ENCODE data around the gene DELE1.

The DELE1 gene

GRCh38 chr5:141908796-141909195 is 14.9 kb upstream of the DELE1 start:
- Histone ChIP-seq H4K20me1 (no peaks in the 10 kb centered on the region), H3K4me3 (no peak overlapping the region), H3K27me3 (peaks cover 13% of the 10 kb centered on the region), H3K27ac (no peak overlapping the region), H3K4me1 (peaks cover 5% of the 10 kb centered on the region), H3K4me2 (no peak overlapping the region), H3K9me3 (peaks cover 9% of the 10 kb centered on the region; the same call in 1 of the 2 replicates), H3K9ac (no peak overlapping the region), H3K36me3 (no peaks in the 10 kb centered on the region)
- TF ChIP-seq Cebpa-rat (IDR thresholded peaks at IDR 0.05) = no peak

DNA sequence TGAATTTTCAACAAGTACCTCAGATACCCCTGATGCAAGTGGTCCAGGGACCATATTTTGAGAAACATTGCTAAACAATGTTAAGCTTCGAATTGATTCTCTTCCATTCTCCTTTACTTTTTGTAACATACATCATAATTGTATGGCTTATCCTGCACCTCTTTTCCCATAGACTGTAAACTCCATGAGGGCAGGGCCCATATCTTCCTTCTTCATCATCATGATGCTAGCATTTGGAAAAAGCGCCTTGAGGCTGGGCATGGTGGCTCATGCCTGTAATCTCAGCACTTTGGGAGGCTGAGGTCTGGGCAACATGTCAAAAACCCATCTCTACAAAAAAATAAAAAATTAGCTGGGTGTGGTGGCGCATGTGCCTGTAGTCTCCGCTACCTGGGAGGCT is 14.5 kb upstream of the DELE1 start:
- Histone ChIP-seq H3K36me3 (no peaks in the 10 kb centered on the region), H4K20me1 (no peaks in the 10 kb centered on the region), H3K9ac (no peak overlapping the region), H3K4me3 (no peak overlapping the region), H3K4me1 (peaks cover 9% of the 10 kb centered on the region), H3K27ac (no peak overlapping the region), H3K27me3 (peaks cover 17% of the 10 kb centered on the region), H3K9me3 (peaks cover 9% of the 10 kb centered on the region; the same call in 1 of the 2 replicates), H3K4me2 (no peak overlapping the region)
- no peak for TF ChIP-seq Cebpa-rat (IDR thresholded peaks at IDR 0.05)

GRCh38 chr5:141910271-141910673 is 13.4 kb upstream of the DELE1 start:
- Histone ChIP-seq H3K36me3 (no peaks in the 10 kb centered on the region), H3K9me3 (peaks cover 9% of the 10 kb centered on the region; the same call in 1 of the 2 replicates), H3K4me1 (peaks cover 12% of the 10 kb centered on the region), H3K4me3 (no peak overlapping the region), H3K4me2 (no peak overlapping the region), H3K27me3 (peaks cover 28% of the 10 kb centered on the region), H3K27ac (no peak overlapping the region), H3K9ac (no peak overlapping the region), H4K20me1 (no peaks in the 10 kb centered on the region)
- no peak for TF ChIP-seq Cebpa-rat (IDR thresholded peaks at IDR 0.05)

DNA sequence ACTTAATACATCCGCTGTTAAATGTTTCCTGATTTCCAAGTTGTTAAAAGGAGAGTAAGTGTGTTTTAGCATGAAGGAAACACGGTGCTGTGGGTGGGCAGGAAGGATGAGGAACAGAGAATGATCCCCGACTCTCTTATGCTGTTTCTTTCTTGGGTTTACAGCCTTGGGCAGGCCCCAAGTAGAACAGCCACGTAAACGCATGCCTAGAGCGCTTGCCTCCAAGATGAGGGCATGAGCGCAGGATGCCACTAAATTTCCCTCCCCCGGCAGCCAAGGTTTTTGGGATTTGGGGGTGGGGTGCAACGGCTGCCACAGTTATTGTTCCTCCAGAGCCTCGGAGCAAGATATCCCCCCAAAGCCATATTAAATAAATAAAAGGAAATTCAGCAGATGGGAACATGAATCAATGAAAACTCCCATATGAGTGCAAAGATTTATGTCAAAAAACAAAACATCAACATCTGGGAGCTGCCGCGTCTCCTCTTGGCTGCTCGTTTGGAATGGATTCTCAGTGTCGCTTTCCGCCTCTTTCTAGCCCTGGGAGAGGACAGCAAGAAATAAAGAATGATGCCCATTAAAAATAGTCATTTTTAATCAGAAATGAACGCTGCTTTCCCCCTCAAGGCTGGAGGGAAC is 10.0 kb upstream of the DELE1 start:
- no peak for TF ChIP-seq Cebpa-rat (IDR thresholded peaks at IDR 0.05)
- H3K9ac ChIP-seq = 0 out of 2 replicates have a peak overlapping the region, but pooled peaks have one; percentile 48
- no peaks in the 10 kb centered on the region for H3K36me3 ChIP-seq
- H3K4me3 ChIP-seq = peak overlapping the region; percentile 47
- peaks cover 33% of the 10 kb centered on the region for H3K27me3 ChIP-seq
- peaks cover 12% of the 10 kb centered on the region for H3K4me1 ChIP-seq
- no peak overlapping the region for H3K27ac ChIP-seq
- no peaks in the 10 kb centered on the region for H3K9me3 ChIP-seq
- peak overlapping the region; percentile 71 for H3K4me2 ChIP-seq
- H4K20me1 ChIP-seq = no peaks in the 10 kb centered on the region

GRCh38 chr5:141914199-141914743 is 9.4 kb upstream of the DELE1 start:
- H3K4me3 ChIP-seq = peak overlapping the region; percentile 47
- no peaks in the 10 kb centered on the region for H3K9me3 ChIP-seq
- no peak for TF ChIP-seq Cebpa-rat (IDR thresholded peaks at IDR 0.05)
- no peaks in the 10 kb centered on the region for H4K20me1 ChIP-seq
- no peaks in the 10 kb centered on the region for H3K36me3 ChIP-seq
- peak overlapping the region; percentile 71 for H3K4me2 ChIP-seq
- H3K4me1 ChIP-seq = peaks cover 12% of the 10 kb centered on the region
- H3K9ac ChIP-seq = 0 out of 2 replicates have a peak overlapping the region, but pooled peaks have one; percentile 48
- H3K27ac ChIP-seq = no peak overlapping the region
- H3K27me3 ChIP-seq = peaks cover 33% of the 10 kb centered on the region

- no peak overlapping the region for H3K27ac ChIP-seq
- peaks cover 12% of the 10 kb centered on the region for H3K4me1 ChIP-seq
- no peaks in the 10 kb centered on the region for H4K20me1 ChIP-seq
- no peak overlapping the region for H3K9ac ChIP-seq
- H3K4me2 ChIP-seq = no peak overlapping the region
- TF ChIP-seq Cebpa-rat (IDR thresholded peaks at IDR 0.05) = no peak
- H3K4me3 ChIP-seq = no peak overlapping the region
- H3K9me3 ChIP-seq = no peaks in the 10 kb centered on the region
- H3K27me3 ChIP-seq = peaks cover 33% of the 10 kb centered on the region
- H3K36me3 ChIP-seq = no peaks in the 10 kb centered on the region
Measured at GRCh38 chr5:141914797-141915196, 8.9 kb upstream of the DELE1 start.

DNA sequence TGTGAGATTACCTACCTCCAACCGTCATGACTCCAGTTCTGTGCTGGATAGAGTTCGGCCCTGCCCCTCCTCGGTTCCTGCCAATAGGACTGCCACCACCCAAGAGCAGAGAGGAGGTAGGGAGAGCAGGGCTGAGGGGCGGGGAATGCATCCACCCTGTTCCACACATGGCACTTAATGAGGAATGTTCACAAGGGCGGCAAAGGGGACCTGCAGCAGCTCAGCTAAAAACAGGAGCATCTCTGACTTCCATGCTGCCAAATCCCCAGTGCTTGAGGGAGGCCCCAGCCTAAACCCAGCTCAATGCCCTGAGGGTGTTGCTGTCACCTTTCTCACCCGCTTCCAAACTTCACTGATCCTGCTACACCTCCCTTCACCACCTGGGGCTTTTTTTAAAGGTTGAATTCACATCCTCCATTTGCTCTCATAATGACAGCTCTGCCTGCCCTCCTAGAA is 7.8 kb upstream of the DELE1 start:
- Histone ChIP-seq H4K20me1 (no peaks in the 10 kb centered on the region), H3K27ac (no peak overlapping the region), H3K9ac (no peak overlapping the region), H3K4me3 (no peak overlapping the region), H3K9me3 (no peaks in the 10 kb centered on the region), H3K36me3 (no peaks in the 10 kb centered on the region), H3K4me1 (peaks cover 12% of the 10 kb centered on the region), H3K4me2 (no peak overlapping the region), H3K27me3 (peaks cover 33% of the 10 kb centered on the region)
- no peak for TF ChIP-seq Cebpa-rat (IDR thresholded peaks at IDR 0.05)

GRCh38 chr5:141916522-141916921 is 7.1 kb upstream of the DELE1 start:
- H3K4me1 ChIP-seq = peaks cover 12% of the 10 kb centered on the region
- TF ChIP-seq Cebpa-rat (IDR thresholded peaks at IDR 0.05) = no peak
- peaks cover 33% of the 10 kb centered on the region for H3K27me3 ChIP-seq
- H3K4me3 ChIP-seq = no peak overlapping the region
- H3K4me2 ChIP-seq = no peak overlapping the region
- H3K9me3 ChIP-seq = no peaks in the 10 kb centered on the region
- no peaks in the 10 kb centered on the region for H4K20me1 ChIP-seq
- no peak overlapping the region for H3K9ac ChIP-seq
- H3K27ac ChIP-seq = no peak overlapping the region
- H3K36me3 ChIP-seq = no peaks in the 10 kb centered on the region

DNA sequence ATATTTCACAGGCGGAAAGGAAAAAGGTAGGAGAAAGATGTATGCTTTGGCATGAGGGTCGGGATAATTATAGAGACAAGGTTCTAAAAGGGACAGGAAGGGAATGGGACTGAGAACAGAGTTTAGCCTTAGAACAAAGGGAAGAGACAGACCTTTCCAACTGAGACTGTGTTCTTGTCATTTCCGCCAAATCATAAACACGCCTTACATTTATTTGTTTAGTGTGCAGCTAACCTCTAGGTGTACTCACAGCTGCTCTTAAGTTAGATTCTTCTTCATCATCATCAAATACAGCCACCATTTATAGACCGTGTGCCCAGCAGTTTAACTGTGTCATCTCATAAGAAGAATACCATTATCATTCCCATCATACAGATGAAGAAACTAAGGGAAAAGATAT is 5.9 kb upstream of the DELE1 start:
- H3K4me2 ChIP-seq = no peak overlapping the region
- no peak overlapping the region for H3K27ac ChIP-seq
- H3K27me3 ChIP-seq = peaks cover 30% of the 10 kb centered on the region
- H4K20me1 ChIP-seq = no peaks in the 10 kb centered on the region
- no peak overlapping the region for H3K4me3 ChIP-seq
- TF ChIP-seq Cebpa-rat (IDR thresholded peaks at IDR 0.05) = no peak
- no peak overlapping the region for H3K9ac ChIP-seq
- H3K36me3 ChIP-seq = no peaks in the 10 kb centered on the region
- peaks cover 17% of the 10 kb centered on the region for H3K4me1 ChIP-seq
- no peaks in the 10 kb centered on the region for H3K9me3 ChIP-seq

Data from BLaER1 (cell line).